ENCODE results near the gene KRABD2.

Gene KRABD2

GRCh38 chr17:8362651-8363332 lies 13.7 kb downstream of the KRABD2 start:
- no peaks in the 10 kb centered on the region for H3K27me3 ChIP-seq (ENCODE audit: insufficient read depth, low read length)
- peaks cover 16% of the 10 kb centered on the region for H3K4me1 ChIP-seq (ENCODE audit: insufficient read depth, low read length)
- H3K79me2 ChIP-seq (ENCODE audit: insufficient read depth, low read length), result no peaks in the 10 kb centered on the region
- no peaks in the 10 kb centered on the region for H3K9me3 ChIP-seq (ENCODE audit: insufficient read depth, low read depth, low read length)
- no peak overlapping the region for H3K4me3 ChIP-seq (ENCODE audit: insufficient read depth, low read depth, low read length)
- no peaks in the 10 kb centered on the region for H3K36me3 ChIP-seq (ENCODE audit: insufficient read depth, low read length)
- H3K4me3 Mint-ChIP-seq (ENCODE audit: unreplicated experiment), result peak overlapping the region; percentile 14
- H3K36me3 Mint-ChIP-seq (ENCODE audit: low read depth, unreplicated experiment), result no peaks in the 10 kb centered on the region
- no peak overlapping the region for H3K4me2 ChIP-seq (ENCODE audit: low read length)
- H4K20me1 ChIP-seq (ENCODE audit: insufficient read depth, low read length), result no peaks in the 10 kb centered on the region
- FAIRE-seq (no peak), DNase-seq (ENCODE audit: low read depth) (peak; percentile 40)
- peaks cover 44% of the 10 kb centered on the region for H3K4me1 Mint-ChIP-seq (ENCODE audit: low read depth, unreplicated experiment)
- H3K27ac Mint-ChIP-seq (ENCODE audit: unreplicated experiment), result peak overlapping the region; percentile 66
- TF ChIP-seq EZH2 (IDR thresholded peaks at IDR 0.05; ENCODE audit: insufficient read depth, low read length) (no peak), CTCF (IDR thresholded peaks at IDR 0.05; ENCODE audit: insufficient read depth, low read depth, low read length) (no peak)
- no peak overlapping the region for H3K9ac ChIP-seq (ENCODE audit: low read length)
- H2AFZ ChIP-seq (ENCODE audit: low read depth, low read length), result no peak overlapping the region
- H3K27me3 Mint-ChIP-seq (ENCODE audit: low read depth, unreplicated experiment), result no peaks in the 10 kb centered on the region
- no peak overlapping the region for H3K27ac ChIP-seq (ENCODE audit: low read depth, low read length)
- no peaks in the 10 kb centered on the region for H3K9me3 Mint-ChIP-seq (ENCODE audit: unreplicated experiment)

- Histone ChIP-seq H3K4me2 (ENCODE audit: low read length) (peak overlapping the region; percentile 0), H3K27ac (ENCODE audit: low read depth, low read length) (no peak overlapping the region), H3K79me2 (ENCODE audit: insufficient read depth, low read length) (no peaks in the 10 kb centered on the region), H3K4me3 (ENCODE audit: insufficient read depth, low read depth, low read length) (no peak overlapping the region), H2AFZ (ENCODE audit: low read depth, low read length) (no peak overlapping the region), H3K9ac (ENCODE audit: low read length) (no peak overlapping the region), H3K4me1 (ENCODE audit: insufficient read depth, low read length) (peaks cover 10% of the 10 kb centered on the region), H3K36me3 (ENCODE audit: insufficient read depth, low read length) (no peaks in the 10 kb centered on the region), H4K20me1 (ENCODE audit: insufficient read depth, low read length) (no peaks in the 10 kb centered on the region), H3K27me3 (ENCODE audit: insufficient read depth, low read length) (no peaks in the 10 kb centered on the region), H3K9me3 (ENCODE audit: insufficient read depth, low read depth, low read length) (no peaks in the 10 kb centered on the region)
- TF ChIP-seq CTCF (IDR thresholded peaks at IDR 0.05; ENCODE audit: insufficient read depth, low read depth, low read length), result no peak
- TF ChIP-seq EZH2 (IDR thresholded peaks at IDR 0.05; ENCODE audit: insufficient read depth, low read length), result no peak
- Mint-ChIP-seq H3K27me3 (ENCODE audit: low read depth, unreplicated experiment) (no peaks in the 10 kb centered on the region), H3K27ac (ENCODE audit: unreplicated experiment) (peak overlapping the region; percentile 94), H3K4me3 (ENCODE audit: unreplicated experiment) (peak overlapping the region; percentile 1), H3K4me1 (ENCODE audit: low read depth, unreplicated experiment) (peaks cover 39% of the 10 kb centered on the region), H3K9me3 (ENCODE audit: unreplicated experiment) (no peaks in the 10 kb centered on the region), H3K36me3 (ENCODE audit: low read depth, unreplicated experiment) (no peaks in the 10 kb centered on the region)
- no peak for DNase-seq (ENCODE audit: low read depth)
- no peak for FAIRE-seq
Measured at GRCh38 chr17:8360751-8361150, 15.8 kb downstream of the KRABD2 start.

GRCh38 chr17:8360260-8360659 lies 16.2 kb downstream of the KRABD2 start:
- TF ChIP-seq CTCF (IDR thresholded peaks at IDR 0.05; ENCODE audit: insufficient read depth, low read depth, low read length) (no peak), EZH2 (IDR thresholded peaks at IDR 0.05; ENCODE audit: insufficient read depth, low read length) (no peak)

More at GRCh38 chr17:8360260-8360659, 16.2 kb downstream of the KRABD2 start:
- Histone ChIP-seq H3K9ac (ENCODE audit: low read length) (no peak overlapping the region), H3K36me3 (ENCODE audit: insufficient read depth, low read length) (no peaks in the 10 kb centered on the region), H4K20me1 (ENCODE audit: insufficient read depth, low read length) (no peaks in the 10 kb centered on the region), H2AFZ (ENCODE audit: low read depth, low read length) (no peak overlapping the region), H3K4me3 (ENCODE audit: insufficient read depth, low read depth, low read length) (no peak overlapping the region), H3K4me2 (ENCODE audit: low read length) (peak overlapping the region; percentile 62), H3K27me3 (ENCODE audit: insufficient read depth, low read length) (no peaks in the 10 kb centered on the region), H3K79me2 (ENCODE audit: insufficient read depth, low read length) (no peaks in the 10 kb centered on the region), H3K9me3 (ENCODE audit: insufficient read depth, low read depth, low read length) (no peaks in the 10 kb centered on the region), H3K4me1 (ENCODE audit: insufficient read depth, low read length) (peaks cover 6% of the 10 kb centered on the region), H3K27ac (ENCODE audit: low read depth, low read length) (no peak overlapping the region)
- H3K4me1 Mint-ChIP-seq (ENCODE audit: low read depth, unreplicated experiment), result peaks cover 34% of the 10 kb centered on the region
- H3K4me3 Mint-ChIP-seq (ENCODE audit: unreplicated experiment), result no peak overlapping the region
- DNase-seq (ENCODE audit: low read depth), result no peak
- no peaks in the 10 kb centered on the region for H3K36me3 Mint-ChIP-seq (ENCODE audit: low read depth, unreplicated experiment)
- no peaks in the 10 kb centered on the region for H3K9me3 Mint-ChIP-seq (ENCODE audit: unreplicated experiment)
- no peak for FAIRE-seq
- H3K27me3 Mint-ChIP-seq (ENCODE audit: low read depth, unreplicated experiment), result no peaks in the 10 kb centered on the region
- H3K27ac Mint-ChIP-seq (ENCODE audit: unreplicated experiment), result peak overlapping the region; percentile 94

All from astrocyte (in vitro differentiated cells and primary cell).